ENCODE results near the gene PAFAH2. TPM values are rescaled to one million over a fixed set of nuclear protein-coding genes. Genes with fewer than 3 reads are reported as not detected.

The PAFAH2 gene
- total and polyA plus RNA-seq, 7 experiments from 2014 or later, result 11.4 to 36.0 (median 19.5) TPM

DNA sequence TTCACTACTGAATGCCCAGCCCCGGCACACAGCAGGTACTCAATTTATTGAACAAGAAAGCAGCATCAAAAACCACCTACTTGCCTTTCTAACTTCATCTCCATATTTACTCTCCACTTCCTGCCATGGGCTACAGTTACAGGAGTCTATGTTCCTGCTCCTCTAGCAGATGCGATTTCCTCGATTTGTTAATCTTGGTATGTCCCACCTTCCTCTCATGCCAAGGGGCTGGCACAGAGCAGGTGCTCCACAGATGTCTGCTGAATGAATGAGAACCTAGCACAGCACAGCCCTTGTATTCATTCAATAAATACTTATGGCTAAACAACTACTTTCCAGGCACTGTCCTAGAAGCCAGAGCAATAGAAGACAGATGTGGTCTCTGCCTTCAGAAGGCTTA is 12.2 kb downstream of the PAFAH2 start:
- Mint-ChIP-seq H3K36me3 (peaks cover 17 to 54% (median 43%) of the 10 kb centered on the region in 5 donors), H3K9me3 (no peaks in the 10 kb centered on the region), H3K4me1 (peaks cover 33 to 54% (median 48%) of the 10 kb centered on the region in 7 donors), H3K4me3 (peak overlapping the region in 8 of 10 donors; percentile 20 to 78 (median 56)), H3K27me3 (no peaks in the 10 kb centered on the region), H3K27ac (peak overlapping the region; percentile 13 to 79 (median 66))
- no peak overlapping the region for H3K27ac ChIP-seq (ENCODE audit: low read depth, low read length)
- intact Hi-C loops (cut with micrococcal nuclease), result no loop called here
- ChIA-PET POLR2A (no interaction called here), CTCF (no interaction called here)
- DNase-seq (no peak), ATAC-seq (no peak)
- peaks cover 13 to 21% of the 10 kb centered on the region in 2 donors for H3K4me1 ChIP-seq (ENCODE audit: control insufficient read depth in 2 of 2, insufficient read depth in 2 of 2, low read length in 2 of 2)
- no peaks in the 10 kb centered on the region for H3K9me3 ChIP-seq (ENCODE audit: control insufficient read depth in 2 of 3, low read length in 3 of 3)
- peaks cover 5 to 38% (median 7%) of the 10 kb centered on the region in 3 experiments for H3K36me3 ChIP-seq (ENCODE audit: control insufficient read depth in 2 of 3, insufficient read depth in 3 of 3, low read length in 3 of 3)
- no peaks in the 10 kb centered on the region for H3K27me3 ChIP-seq (ENCODE audit: control insufficient read depth in 2 of 2, insufficient read depth in 2 of 2, low read length in 2 of 2)
- H3K4me3 ChIP-seq (ENCODE audit: low read length), result no peak overlapping the region

DNA sequence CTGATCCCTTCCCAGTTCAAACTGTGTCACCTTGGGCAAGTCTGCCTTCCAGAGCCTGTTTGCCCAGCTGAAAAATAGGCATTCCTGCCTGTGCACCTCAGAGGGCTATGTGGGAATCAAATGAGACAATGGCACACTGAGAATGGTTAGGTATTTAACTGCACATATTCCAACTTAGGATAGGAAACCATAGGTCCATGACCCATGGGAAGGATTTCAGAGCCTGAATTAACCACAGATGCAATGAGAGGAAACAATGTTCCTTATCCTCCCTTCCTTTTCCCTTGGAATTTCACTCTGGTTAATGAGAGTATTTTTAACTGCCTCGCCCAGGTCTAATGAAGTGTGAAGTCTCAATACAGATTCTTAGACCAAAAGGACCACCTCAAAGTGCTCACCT is 12.7 kb downstream of the PAFAH2 start:
- ATAC-seq (no peak), DNase-seq (no peak)
- Histone ChIP-seq H3K27ac (ENCODE audit: low read depth, low read length) (no peak overlapping the region), H3K27me3 (ENCODE audit: control insufficient read depth in 2 of 2, insufficient read depth in 2 of 2, low read length in 2 of 2) (no peaks in the 10 kb centered on the region), H3K36me3 (ENCODE audit: control insufficient read depth in 2 of 3, insufficient read depth in 3 of 3, low read length in 3 of 3) (peaks cover 5 to 39% (median 7%) of the 10 kb centered on the region in 3 experiments), H3K4me1 (ENCODE audit: control insufficient read depth in 2 of 2, insufficient read depth in 2 of 2, low read length in 2 of 2) (peaks cover 13 to 21% of the 10 kb centered on the region in 2 donors), H3K4me3 (ENCODE audit: low read length) (no peak overlapping the region), H3K9me3 (ENCODE audit: control insufficient read depth in 2 of 3, low read length in 3 of 3) (no peaks in the 10 kb centered on the region)
- CTCF ChIA-PET, result no interaction called here
- peaks cover 17 to 54% (median 43%) of the 10 kb centered on the region in 5 donors for H3K36me3 Mint-ChIP-seq
- POLR2A ChIA-PET, result no interaction called here
- no peaks in the 10 kb centered on the region for H3K9me3 Mint-ChIP-seq
- H3K4me3 Mint-ChIP-seq, result peak overlapping the region in 3 of 10 donors; percentile 58 to 78 (median 59)
- intact Hi-C loops (cut with micrococcal nuclease), result no loop called here
- H3K4me1 Mint-ChIP-seq, result peaks cover 30 to 49% (median 46%) of the 10 kb centered on the region in 7 donors
- H3K27ac Mint-ChIP-seq, result peak overlapping the region in 5 of 9 donors; percentile 51 to 79 (median 72)
- no peaks in the 10 kb centered on the region for H3K27me3 Mint-ChIP-seq

DNA sequence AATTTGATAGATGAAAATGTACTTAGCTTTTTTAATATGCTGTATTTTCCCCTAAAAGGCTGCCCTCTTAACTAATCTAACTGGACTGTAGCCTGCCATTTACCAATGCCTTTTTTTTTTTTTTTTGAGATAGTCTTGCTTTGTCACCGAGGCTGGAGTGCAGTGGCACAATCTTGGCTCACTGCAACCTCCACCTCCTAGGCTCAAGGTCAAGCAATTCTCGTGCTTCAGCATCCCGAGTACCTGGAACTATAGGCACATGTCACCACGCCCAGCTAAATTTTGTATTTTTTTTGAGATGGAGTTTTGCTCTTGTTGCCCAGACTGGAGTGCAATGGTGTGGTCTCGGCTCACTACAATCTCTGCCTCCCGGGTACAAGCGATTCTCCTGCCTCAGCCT is 18.7 kb downstream of the PAFAH2 start:
- no peak for ATAC-seq
- no peak for DNase-seq
- H3K27ac ChIP-seq (ENCODE audit: low read depth, low read length), result no peak overlapping the region
- Mint-ChIP-seq H3K9me3 (no peaks in the 10 kb centered on the region), H3K27me3 (no peaks in the 10 kb centered on the region), H3K36me3 (peaks cover 27 to 59% (median 50%) of the 10 kb centered on the region in 5 donors), H3K4me3 (no peak overlapping the region), H3K27ac (no peak overlapping the region), H3K4me1 (peaks cover 0 to 24% (median 7%) of the 10 kb centered on the region in 7 donors)
- POLR2A ChIA-PET, result interaction anchor here (0.6 to 3.5 kb wide), 2 partner anchors 8 to 10 kb away, joined by 4 to 20 read pairs; no protein-coding TSS in a partner anchor
- CTCF ChIA-PET, result interaction anchor here (0.7 to 2.3 kb wide), 2 partner anchors 16 to 83 kb away, joined by 3 to 16 read pairs; no protein-coding TSS in a partner anchor
- no peaks in the 10 kb centered on the region for H3K27me3 ChIP-seq (ENCODE audit: control insufficient read depth in 2 of 2, insufficient read depth in 2 of 2, low read length in 2 of 2)
- H3K36me3 ChIP-seq (ENCODE audit: control insufficient read depth in 2 of 3, insufficient read depth in 3 of 3, low read length in 3 of 3), result peaks cover 15 to 87% (median 18%) of the 10 kb centered on the region in 3 experiments
- H3K9me3 ChIP-seq (ENCODE audit: control insufficient read depth in 2 of 3, low read length in 3 of 3), result no peaks in the 10 kb centered on the region
- intact Hi-C loops (cut with micrococcal nuclease), result no loop called here
- H3K4me1 ChIP-seq (ENCODE audit: control insufficient read depth in 2 of 2, insufficient read depth in 2 of 2, low read length in 2 of 2), result peaks cover 0 to 1% of the 10 kb centered on the region in 2 donors
- H3K4me3 ChIP-seq (ENCODE audit: low read length), result no peak overlapping the region

DNA sequence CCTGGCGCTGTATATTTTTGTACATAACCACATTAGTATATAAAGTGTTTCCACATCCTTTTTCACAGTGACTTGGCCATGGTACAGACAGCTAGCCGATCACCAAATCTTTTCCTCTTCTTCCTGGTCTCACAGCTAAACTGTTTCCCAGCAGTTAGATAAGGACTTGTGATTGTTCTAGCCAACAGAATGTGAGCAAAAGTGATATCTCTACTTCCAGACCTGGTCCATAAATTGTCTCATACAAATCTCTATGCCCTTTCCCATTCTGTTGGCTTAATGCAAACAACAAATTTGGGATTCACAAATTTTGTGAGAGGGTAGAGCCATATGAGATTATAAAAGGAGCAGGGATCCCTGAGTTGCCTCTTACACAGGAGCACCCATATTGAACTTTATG is 19.5 kb downstream of the PAFAH2 start:
- Histone ChIP-seq H3K36me3 (ENCODE audit: control insufficient read depth in 2 of 3, insufficient read depth in 3 of 3, low read length in 3 of 3) (peaks cover 11 to 87% (median 24%) of the 10 kb centered on the region in 3 experiments), H3K27ac (ENCODE audit: low read depth, low read length) (no peak overlapping the region), H3K27me3 (ENCODE audit: control insufficient read depth in 2 of 2, insufficient read depth in 2 of 2, low read length in 2 of 2) (no peaks in the 10 kb centered on the region), H3K9me3 (ENCODE audit: control insufficient read depth in 2 of 3, low read length in 3 of 3) (no peaks in the 10 kb centered on the region), H3K4me3 (ENCODE audit: low read length) (no peak overlapping the region), H3K4me1 (ENCODE audit: control insufficient read depth in 2 of 2, insufficient read depth in 2 of 2, low read length in 2 of 2) (peaks cover 0 to 3% of the 10 kb centered on the region in 2 donors)
- Mint-ChIP-seq H3K4me3 (no peak overlapping the region), H3K27me3 (no peaks in the 10 kb centered on the region), H3K9me3 (no peaks in the 10 kb centered on the region), H3K36me3 (peaks cover 31 to 59% (median 51%) of the 10 kb centered on the region in 5 donors), H3K27ac (peak overlapping the region in 5 of 9 donors; percentile 5 to 79 (median 59)), H3K4me1 (peaks cover 3 to 28% (median 12%) of the 10 kb centered on the region in 7 donors)
- DNase-seq (no peak), ATAC-seq (no peak)
- CTCF ChIA-PET, result interaction anchor here (2.3 kb wide), 1 partner anchor 82 kb away, joined by 16 read pairs; no protein-coding TSS in a partner anchor
- POLR2A ChIA-PET, result interaction anchor here (0.6 to 3.5 kb wide), 3 partner anchors 7 to 11 kb away, joined by 4 to 20 read pairs (median 7); no protein-coding TSS in a partner anchor
- intact Hi-C loops (cut with micrococcal nuclease), result no loop called here

DNA sequence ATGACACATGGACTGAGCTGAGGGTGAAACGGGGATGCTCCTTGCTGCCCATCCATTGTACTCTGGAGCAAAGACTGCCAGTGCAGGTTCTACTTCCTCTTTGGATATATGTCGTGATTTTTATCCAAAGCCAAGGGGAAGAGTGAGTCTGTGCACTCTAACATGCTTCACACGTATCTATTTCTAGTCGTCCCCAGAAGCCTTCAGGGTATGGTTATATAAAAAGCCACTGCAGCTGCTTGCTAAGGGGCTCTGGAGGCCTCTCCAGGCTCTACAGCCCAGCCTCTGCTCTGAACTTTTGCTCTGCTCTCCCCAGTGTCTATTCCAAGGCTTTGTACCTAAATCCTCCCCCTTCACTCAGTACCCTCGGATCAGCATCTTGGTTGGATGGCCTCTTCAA is 20.1 kb downstream of the PAFAH2 start:
- Mint-ChIP-seq H3K27me3 (no peaks in the 10 kb centered on the region), H3K9me3 (no peaks in the 10 kb centered on the region), H3K4me1 (peaks cover 5 to 32% (median 15%) of the 10 kb centered on the region in 7 donors), H3K4me3 (no peak overlapping the region), H3K27ac (peak overlapping the region in 3 of 9 donors; percentile 47 to 76 (median 59)), H3K36me3 (peaks cover 32 to 61% (median 50%) of the 10 kb centered on the region in 5 donors)
- POLR2A ChIA-PET, result interaction anchor here (0.6 to 2.6 kb wide), 3 partner anchors 11 to 531 kb away, joined by 3 to 7 read pairs (median 3); no protein-coding TSS in a partner anchor
- ATAC-seq, result no peak
- CTCF ChIA-PET, result no interaction called here
- no peak overlapping the region for H3K4me3 ChIP-seq (ENCODE audit: low read length)
- no peaks in the 10 kb centered on the region for H3K27me3 ChIP-seq (ENCODE audit: control insufficient read depth in 2 of 2, insufficient read depth in 2 of 2, low read length in 2 of 2)
- peaks cover 0 to 3% of the 10 kb centered on the region in 2 donors for H3K4me1 ChIP-seq (ENCODE audit: control insufficient read depth in 2 of 2, insufficient read depth in 2 of 2, low read length in 2 of 2)
- no peak overlapping the region for H3K27ac ChIP-seq (ENCODE audit: low read depth, low read length)
- intact Hi-C loops (cut with micrococcal nuclease), result no loop called here
- peaks cover 11 to 87% (median 24%) of the 10 kb centered on the region in 3 experiments for H3K36me3 ChIP-seq (ENCODE audit: control insufficient read depth in 2 of 3, insufficient read depth in 3 of 3, low read length in 3 of 3)
- no peak for DNase-seq
- no peaks in the 10 kb centered on the region for H3K9me3 ChIP-seq (ENCODE audit: control insufficient read depth in 2 of 3, low read length in 3 of 3)

DNA sequence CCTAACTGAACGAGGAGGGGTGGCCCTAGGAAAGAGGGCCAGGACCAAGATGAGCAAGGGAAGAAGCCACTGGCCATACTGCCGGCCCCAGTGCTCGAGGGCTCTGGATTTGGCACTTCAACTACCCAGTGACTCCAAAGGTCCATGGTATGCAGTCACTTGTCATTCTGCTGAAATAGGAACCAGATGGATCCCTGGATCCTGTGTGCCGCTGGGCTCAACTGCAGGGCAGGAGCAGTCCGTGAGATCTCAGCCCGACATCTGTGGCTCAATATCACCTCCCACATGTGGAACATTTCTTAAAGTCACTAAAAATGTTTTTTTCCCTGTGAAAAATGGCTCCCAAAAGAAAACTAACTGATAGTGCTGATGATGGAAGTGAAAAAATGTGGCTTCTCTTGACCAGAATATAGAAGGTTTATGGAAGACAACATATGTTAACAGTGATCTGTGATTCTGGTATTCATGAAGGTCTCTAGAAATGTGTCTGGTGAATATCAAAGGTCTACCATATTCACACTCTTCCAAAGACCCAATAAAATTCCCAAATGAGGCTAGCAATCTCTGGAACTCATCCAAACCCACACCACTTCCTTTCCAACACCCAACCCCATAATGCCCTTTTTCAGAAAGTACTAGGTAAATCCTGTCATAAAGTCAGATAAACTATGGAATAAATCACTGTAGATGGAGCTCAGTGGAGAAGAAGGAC is 24.1 kb downstream of the PAFAH2 start:
- no peak for ATAC-seq
- POLR2A ChIA-PET, result no interaction called here

More for the DNA sequence above, 24.1 kb downstream of the PAFAH2 start:
- peaks cover 31 to 70% (median 44%) of the 10 kb centered on the region in 7 donors for H3K4me1 Mint-ChIP-seq
- CTCF ChIA-PET, result no interaction called here
- H3K27ac ChIP-seq (ENCODE audit: low read depth, low read length), result no peak overlapping the region
- H3K36me3 ChIP-seq (ENCODE audit: control insufficient read depth in 2 of 3, insufficient read depth in 3 of 3, low read length in 3 of 3), result peaks cover 7 to 70% (median 17%) of the 10 kb centered on the region in 3 experiments
- intact Hi-C loops (cut with micrococcal nuclease), result loop anchor here in 1 of 2 donors (5.0 kb wide), 1 partner anchor 36 kb away; no protein-coding TSS in a partner anchor
- H3K4me3 ChIP-seq (ENCODE audit: low read length), result no peak overlapping the region
- peaks cover 29 to 63% (median 47%) of the 10 kb centered on the region in 5 donors for H3K36me3 Mint-ChIP-seq
- H3K4me1 ChIP-seq (ENCODE audit: control insufficient read depth in 2 of 2, insufficient read depth in 2 of 2, low read length in 2 of 2), result peaks cover 0 to 23% of the 10 kb centered on the region in 2 donors
- no peak overlapping the region for H3K4me3 Mint-ChIP-seq
- DNase-seq, result no peak
- peak overlapping the region in 8 of 9 donors; percentile 59 to 89 (median 78) for H3K27ac Mint-ChIP-seq
- no peaks in the 10 kb centered on the region for H3K27me3 Mint-ChIP-seq
- H3K27me3 ChIP-seq (ENCODE audit: control insufficient read depth in 2 of 2, insufficient read depth in 2 of 2, low read length in 2 of 2), result no peaks in the 10 kb centered on the region
- H3K9me3 ChIP-seq (ENCODE audit: control insufficient read depth in 2 of 3, low read length in 3 of 3), result no peaks in the 10 kb centered on the region
- H3K9me3 Mint-ChIP-seq, result no peaks in the 10 kb centered on the region

Measured in naive thymus-derived CD4-positive, alpha-beta T cell (primary cell).